Omental fat pad (tissue), 4 donors: Measurements from ENCODE around the gene RAPGEF5. TPM values are rescaled to one million over a fixed set of nuclear protein-coding genes. Genes with fewer than 3 reads are reported as not detected.

Source experiments
- ATAC-seq: fragments of 150-250 bp; one replicate; pipeline ENCODE4 v1.9.1; 2016; ENCODE audit warnings: mild to moderate bottlenecking, moderate library complexity; ENCODE audit not compliant: low FRiP score
- DNase-seq: peaks from one replicate; pipeline ENCODE4 v3.0.0-alpha.2; 2019; ENCODE audit warnings: low spot score
- CTCF ChIP-seq, 3 donors: fragments of 450-650 bp; IDR thresholded peaks; one replicate each; pipeline ENCODE4 v1.5.1; 2016 to 2017; ENCODE audit warnings: antibody characterized with exemption in 3 of 3, mild to moderate bottlenecking in 3 of 3, moderate library complexity in 2 of 3
- total RNA-seq, 4 donors: library from RNA; depleted of rRNA; stranded (reverse); fragments of >200 nt; gene quantifications; one replicate each; pipeline ENCODE4 v1.1.0, GENCODE V29; 2016

The RAPGEF5 gene
- total RNA-seq, 4 donors from 2014 or later: 34.7 to 163 (median 73.0) TPM

- no peak for TF ChIP-seq CTCF (IDR thresholded peaks at IDR 0.05)
- no peak for ATAC-seq
- DNase-seq: no peak
Observed at GRCh38 chr7:22128528-22128920, 228.4 kb downstream of the RAPGEF5 start.

- ATAC-seq (no peak), DNase-seq (no peak)
- TF ChIP-seq CTCF (IDR thresholded peaks at IDR 0.05): no peak
Observed at GRCh38 chr7:22127835-22128527, 229.0 kb downstream of the RAPGEF5 start.

GRCh38 chr7:22125436-22125835 is 231.5 kb downstream of the RAPGEF5 start:
- no peak for TF ChIP-seq CTCF (IDR thresholded peaks at IDR 0.05)
- DNase-seq: no peak
- no peak for ATAC-seq

- no peak for DNase-seq
- no peak for ATAC-seq
- no peak for TF ChIP-seq CTCF (IDR thresholded peaks at IDR 0.05)
Observed at GRCh38 chr7:22124941-22125340, 232.0 kb downstream of the RAPGEF5 start.

- DNase-seq (no peak), ATAC-seq (no peak)
- TF ChIP-seq CTCF (IDR thresholded peaks at IDR 0.05): no peak
Observed at GRCh38 chr7:22123139-22123538, 233.8 kb downstream of the RAPGEF5 start.

GRCh38 chr7:22121702-22122474 is 235.1 kb downstream of the RAPGEF5 start:
- TF ChIP-seq CTCF (IDR thresholded peaks at IDR 0.05): no peak
- no peak for ATAC-seq
- no peak for DNase-seq
